ENCODE measurements around the gene LAPTM5. TPM values are rescaled to one million over a fixed set of nuclear protein-coding genes. Genes with fewer than 3 reads are reported as not detected.
A peak's percentile ranks its signal among the peaks of the same experiment; 100 is the strongest.

The LAPTM5 gene
- polyA plus RNA-seq, 3 donors, result 1,019 to 1,669 (median 1,153) TPM

GRCh38 chr1:30731806-30732276, 25.7 kb downstream of the LAPTM5 start:
- no peak overlapping the region for H3K9ac ChIP-seq (ENCODE audit: insufficient read depth, low read length, poor library complexity, severe bottlenecking)

GRCh38 chr1:30731109-30731805, 26.3 kb downstream of the LAPTM5 start:
- Mint-ChIP-seq H3K27ac (peak overlapping the region in 1 of 7 donors; percentile 54), H3K27me3 (ENCODE audit: low read depth in 3 of 3) (no peaks in the 10 kb centered on the region), H3K4me1 (peaks cover 31% of the 10 kb centered on the region), H3K4me3 (no peak overlapping the region), H3K36me3 (peaks cover 41 to 44% of the 10 kb centered on the region in 2 donors), H3K9me3 (no peaks in the 10 kb centered on the region)
- H3K4me2 ChIP-seq (replicated peaks; ENCODE audit: extremely low read depth, low read length, poor library complexity, severe bottlenecking), result no peak overlapping the region
- H3K4me3 ChIP-seq (replicated peaks in 1 of 3; ENCODE audit: low read depth in 2 of 3, low read length in 3 of 3), result no peak overlapping the region
- WGBS (ENCODE audit: insufficient coverage), result 91% methylated on average over 8 of the region's 10 CpGs
- no peak overlapping the region for H2AFZ ChIP-seq (ENCODE audit: insufficient read depth, low read depth, low read length, poor library complexity, severe bottlenecking)
- H3K79me2 ChIP-seq (ENCODE audit: insufficient read depth, low read length), result peaks cover 12% of the 10 kb centered on the region
- H3K9me3 ChIP-seq (replicated peaks in 1 of 2; ENCODE audit: control insufficient read depth in 1 of 2, insufficient read depth in 1 of 2, low read length in 2 of 2), result no peaks in the 10 kb centered on the region
- intact Hi-C loops (cut with micrococcal nuclease), result no loop called here
- H3K36me3 ChIP-seq (replicated peaks in 1 of 2; ENCODE audit: control insufficient read depth in 1 of 2, insufficient read depth in 2 of 2, low read length in 2 of 2), result peaks cover 40% of the 10 kb centered on the region in 2 donors
- no peak for DNase-seq
- peaks cover 78% of the 10 kb centered on the region for H4K20me1 ChIP-seq (ENCODE audit: insufficient read depth, low read length)
- peaks cover 8 to 19% of the 10 kb centered on the region in 2 donors for H3K4me1 ChIP-seq (ENCODE audit: control insufficient read depth in 1 of 2, insufficient read depth in 2 of 2, low read length in 2 of 2)
- no peak overlapping the region for H3K9ac ChIP-seq (ENCODE audit: insufficient read depth, low read length, poor library complexity, severe bottlenecking)
- TF ChIP-seq CTCF (IDR thresholded peaks at IDR 0.05), result no peak
- no peak overlapping the region for H3K27ac ChIP-seq (ENCODE audit: low read depth in 1 of 2, low read length in 2 of 2)
- H3K27me3 ChIP-seq (ENCODE audit: control insufficient read depth in 2 of 2, insufficient read depth in 2 of 2, low read length in 2 of 2), result no peaks in the 10 kb centered on the region

More at GRCh38 chr1:30731806-30732276, 25.7 kb downstream of the LAPTM5 start:
- peaks cover 8 to 19% of the 10 kb centered on the region in 2 donors for H3K4me1 ChIP-seq (ENCODE audit: control insufficient read depth in 1 of 2, insufficient read depth in 2 of 2, low read length in 2 of 2)
- H3K36me3 ChIP-seq (replicated peaks in 1 of 2; ENCODE audit: control insufficient read depth in 1 of 2, insufficient read depth in 2 of 2, low read length in 2 of 2), result peaks cover 46% of the 10 kb centered on the region in 2 donors
- H3K27ac Mint-ChIP-seq, result peak overlapping the region in 3 of 7 donors; percentile 50 to 63 (median 54)
- no peak for DNase-seq
- WGBS (ENCODE audit: insufficient coverage), result 97% methylated on average over 8 of the region's 8 CpGs
- H3K27me3 ChIP-seq (ENCODE audit: control insufficient read depth in 2 of 2, insufficient read depth in 2 of 2, low read length in 2 of 2), result no peaks in the 10 kb centered on the region
- H3K4me1 Mint-ChIP-seq, result peaks cover 31% of the 10 kb centered on the region
- H3K27ac ChIP-seq (ENCODE audit: low read depth in 1 of 2, low read length in 2 of 2), result no peak overlapping the region
- no peak overlapping the region for H3K4me3 Mint-ChIP-seq
- intact Hi-C loops (cut with micrococcal nuclease), result no loop called here
- no peak for TF ChIP-seq CTCF (IDR thresholded peaks at IDR 0.05)
- H3K27me3 Mint-ChIP-seq (ENCODE audit: low read depth in 3 of 3), result no peaks in the 10 kb centered on the region
- no peaks in the 10 kb centered on the region for H3K9me3 ChIP-seq (replicated peaks in 1 of 2; ENCODE audit: control insufficient read depth in 1 of 2, insufficient read depth in 1 of 2, low read length in 2 of 2)
- H3K36me3 Mint-ChIP-seq, result peaks cover 46 to 50% of the 10 kb centered on the region in 2 donors
- H4K20me1 ChIP-seq (ENCODE audit: insufficient read depth, low read length), result peaks cover 84% of the 10 kb centered on the region
- no peaks in the 10 kb centered on the region for H3K9me3 Mint-ChIP-seq
- no peak overlapping the region for H3K4me3 ChIP-seq (replicated peaks in 1 of 3; ENCODE audit: low read depth in 2 of 3, low read length in 3 of 3)
- H3K4me2 ChIP-seq (replicated peaks; ENCODE audit: extremely low read depth, low read length, poor library complexity, severe bottlenecking), result no peak overlapping the region
- H3K79me2 ChIP-seq (ENCODE audit: insufficient read depth, low read length), result peaks cover 18% of the 10 kb centered on the region
- H2AFZ ChIP-seq (ENCODE audit: insufficient read depth, low read depth, low read length, poor library complexity, severe bottlenecking), result no peak overlapping the region
